CD4-positive, alpha-beta T cell treated with Interleukin-15 for 1 hour (primary cell): ENCODE data around the gene NRG3.

Source experiments
- DNase-seq: peaks from one replicate; pipeline ENCODE4 v3.0.0-alpha.2; 2020

The NRG3 gene

GRCh38 chr10:82874671-82875070 is 999.7 kb downstream of the NRG3 start:
- DNase-seq: no peak

- DNase-seq: no peak
Observed at GRCh38 chr10:82880776-82881290, 1005.8 kb downstream of the NRG3 start.

- no peak for DNase-seq
Observed at GRCh38 chr10:82882722-82883121, 1007.7 kb downstream of the NRG3 start.

GRCh38 chr10:82883603-82884002 is 1008.6 kb downstream of the NRG3 start:
- no peak for DNase-seq

- no peak for DNase-seq
Observed at GRCh38 chr10:82887488-82887887, 1012.5 kb downstream of the NRG3 start.

GRCh38 chr10:82888809-82889455 is 1013.9 kb downstream of the NRG3 start:
- no peak for DNase-seq

GRCh38 chr10:82889728-82890127 is 1014.7 kb downstream of the NRG3 start:
- DNase-seq: no peak

GRCh38 chr10:82890573-82890972 is 1015.6 kb downstream of the NRG3 start:
- no peak for DNase-seq

GRCh38 chr10:82908096-82908495 is 1033.1 kb downstream of the NRG3 start:
- DNase-seq: no peak

GRCh38 chr10:82908751-82909150 is 1033.8 kb downstream of the NRG3 start:
- DNase-seq: no peak

- no peak for DNase-seq
Observed at GRCh38 chr10:82910301-82910700, 1035.3 kb downstream of the NRG3 start.

GRCh38 chr10:82914655-82915136 is 1039.7 kb downstream of the NRG3 start:
- DNase-seq: no peak

- DNase-seq: no peak
Observed at GRCh38 chr10:82916941-82917340, 1041.9 kb downstream of the NRG3 start.

GRCh38 chr10:82918022-82918421 is 1043.0 kb downstream of the NRG3 start:
- no peak for DNase-seq

- DNase-seq: no peak
Observed at GRCh38 chr10:82922046-82922445, 1047.1 kb downstream of the NRG3 start.

- no peak for DNase-seq
Observed at GRCh38 chr10:82922755-82923154, 1047.8 kb downstream of the NRG3 start.

- DNase-seq: no peak
Observed at GRCh38 chr10:82924711-82925110, 1049.7 kb downstream of the NRG3 start.

- no peak for DNase-seq
Observed at GRCh38 chr10:82925547-82925946, 1050.6 kb downstream of the NRG3 start.

GRCh38 chr10:82932451-82932850 is 1057.5 kb downstream of the NRG3 start:
- DNase-seq: no peak

- DNase-seq: no peak
Observed at GRCh38 chr10:82934429-82934828, 1059.4 kb downstream of the NRG3 start.

- no peak for DNase-seq
Observed at GRCh38 chr10:82934947-82935346, 1060.0 kb downstream of the NRG3 start.

GRCh38 chr10:82938331-82938730 is 1063.3 kb downstream of the NRG3 start:
- no peak for DNase-seq

GRCh38 chr10:82942286-82943099 is 1067.5 kb downstream of the NRG3 start:
- no peak for DNase-seq

GRCh38 chr10:82943142-82943541 is 1068.1 kb downstream of the NRG3 start:
- no peak for DNase-seq
